Cardiac atrium fibroblast (primary cell): Measurements from ENCODE around the gene PITRM1. TPM values are rescaled to one million over a fixed set of nuclear protein-coding genes. Genes with fewer than 3 reads are reported as not detected.

Experiments used
- total RNA-seq: library from RNA; depleted of rRNA; stranded (reverse); fragments of >200 nt; gene quantifications from 2 replicates; pipeline ENCODE4 v1.2.3, GENCODE V29; 2015

The PITRM1 gene, protein sequence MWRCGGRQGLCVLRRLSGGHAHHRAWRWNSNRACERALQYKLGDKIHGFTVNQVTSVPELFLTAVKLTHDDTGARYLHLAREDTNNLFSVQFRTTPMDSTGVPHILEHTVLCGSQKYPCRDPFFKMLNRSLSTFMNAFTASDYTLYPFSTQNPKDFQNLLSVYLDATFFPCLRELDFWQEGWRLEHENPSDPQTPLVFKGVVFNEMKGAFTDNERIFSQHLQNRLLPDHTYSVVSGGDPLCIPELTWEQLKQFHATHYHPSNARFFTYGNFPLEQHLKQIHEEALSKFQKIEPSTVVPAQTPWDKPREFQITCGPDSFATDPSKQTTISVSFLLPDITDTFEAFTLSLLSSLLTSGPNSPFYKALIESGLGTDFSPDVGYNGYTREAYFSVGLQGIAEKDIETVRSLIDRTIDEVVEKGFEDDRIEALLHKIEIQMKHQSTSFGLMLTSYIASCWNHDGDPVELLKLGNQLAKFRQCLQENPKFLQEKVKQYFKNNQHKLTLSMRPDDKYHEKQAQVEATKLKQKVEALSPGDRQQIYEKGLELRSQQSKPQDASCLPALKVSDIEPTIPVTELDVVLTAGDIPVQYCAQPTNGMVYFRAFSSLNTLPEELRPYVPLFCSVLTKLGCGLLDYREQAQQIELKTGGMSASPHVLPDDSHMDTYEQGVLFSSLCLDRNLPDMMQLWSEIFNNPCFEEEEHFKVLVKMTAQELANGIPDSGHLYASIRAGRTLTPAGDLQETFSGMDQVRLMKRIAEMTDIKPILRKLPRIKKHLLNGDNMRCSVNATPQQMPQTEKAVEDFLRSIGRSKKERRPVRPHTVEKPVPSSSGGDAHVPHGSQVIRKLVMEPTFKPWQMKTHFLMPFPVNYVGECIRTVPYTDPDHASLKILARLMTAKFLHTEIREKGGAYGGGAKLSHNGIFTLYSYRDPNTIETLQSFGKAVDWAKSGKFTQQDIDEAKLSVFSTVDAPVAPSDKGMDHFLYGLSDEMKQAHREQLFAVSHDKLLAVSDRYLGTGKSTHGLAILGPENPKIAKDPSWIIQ
- total RNA-seq = 60.8 and 66.6 TPM in 2 replicates

DNA sequence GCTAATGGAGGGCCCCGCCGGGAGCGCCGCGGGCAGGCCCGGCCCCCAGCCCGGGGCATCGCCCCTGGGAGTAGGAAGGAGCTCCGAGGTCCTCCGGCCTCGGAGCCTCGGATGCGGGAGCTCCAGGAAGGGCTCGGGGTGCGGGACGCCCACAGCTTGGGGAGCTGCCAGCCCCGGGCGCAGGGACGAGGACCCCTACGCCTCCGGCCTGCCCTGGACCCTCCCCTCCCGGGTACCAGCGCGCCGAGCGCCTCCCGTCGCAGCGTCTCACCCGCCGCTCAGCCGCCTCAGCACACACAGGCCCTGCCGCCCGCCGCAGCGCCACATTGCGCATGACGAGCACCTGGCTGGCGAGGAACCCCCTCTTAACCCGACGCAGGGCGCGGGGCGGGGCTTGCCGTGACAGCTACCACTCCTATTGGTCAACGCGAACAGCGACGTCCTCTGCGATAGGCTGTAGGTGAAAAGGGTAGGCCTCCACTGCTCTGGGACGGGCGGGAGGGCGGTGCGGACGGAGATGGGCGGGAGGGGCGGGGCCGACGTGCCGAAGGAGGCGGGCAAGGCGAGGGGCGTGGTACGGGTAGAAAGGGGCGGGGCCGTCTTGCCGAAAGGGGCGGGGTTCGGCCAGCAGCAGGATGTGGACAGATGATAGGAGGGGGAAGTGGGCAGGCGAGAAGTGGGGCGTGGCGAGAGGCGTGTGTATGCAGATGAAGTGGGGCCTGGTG is at the start of gene PITRM1:
TSS of gene PITRM1 (minus strand) at position 337 of the 725 bp plus-strand sequence. CDS start at position 327, 10 bp downstream.

Other genes starting within 250 kb of the PITRM1 start
- gene PFKP, start 105.2 kb downstream of the PITRM1 start, total RNA-seq = 240 and 304 TPM in 2 replicates